T-helper 2 cell treated with Interferon-gamma antibody and Interleukin-4, amounts not matched to agents 5 μg/mL and 100 μg/mL, for 36 hours (primary cell): ENCODE data around the gene KRTAP4-8.
"Not testable (repeated sequence)": the region's sequence is repeated elsewhere in the genome, so short reads cannot be mapped to it uniquely, and the experiment has no call there.

Experiments
- DNase-seq: peaks from one replicate; pipeline ENCODE4 v3.0.0; 2021; ENCODE audit warnings: low spot score
- H3K27ac Mint-ChIP-seq: one replicate; pipeline ENCODE4 v1.8.0; 2021; ENCODE audit warnings: mild to moderate bottlenecking, mixed read lengths
- H3K27me3 Mint-ChIP-seq: one replicate; pipeline ENCODE4 v1.8.0; 2021; ENCODE audit warnings: low read depth, mixed read lengths
- H3K36me3 Mint-ChIP-seq: one replicate; pipeline ENCODE4 v1.8.0; 2021; ENCODE audit warnings: low read depth, mixed read lengths
- H3K4me1 Mint-ChIP-seq: one replicate; pipeline ENCODE4 v1.8.0; 2021; ENCODE audit warnings: low read depth, mixed read lengths
- H3K4me3 Mint-ChIP-seq: one replicate; pipeline ENCODE4 v1.8.0; 2022; ENCODE audit warnings: mild to moderate bottlenecking, moderate library complexity, mixed read lengths
- H3K9me3 Mint-ChIP-seq: one replicate; pipeline ENCODE4 v1.8.0; 2021; ENCODE audit warnings: mixed read lengths

KRTAP4-8 gene

GRCh38 chr17:41098481-41098880 lies 539 bp upstream of the KRTAP4-8 start:
- Mint-ChIP-seq H3K27me3 (peaks cover 5% of the 10 kb centered on the region), H3K27ac (no peak overlapping the region), H3K36me3 (no peaks in the 10 kb centered on the region), H3K4me1 (no peaks in the 10 kb centered on the region), H3K9me3 (no peaks in the 10 kb centered on the region), H3K4me3 (no peak overlapping the region)
- no peak for DNase-seq

GRCh38 chr17:41096055-41096454 lies 1.9 kb downstream of the KRTAP4-8 start:
- Mint-ChIP-seq H3K27ac (no peak overlapping the region), H3K27me3 (peaks cover 5% of the 10 kb centered on the region)

GRCh38 chr17:41088760-41089352 lies 9.1 kb downstream of the KRTAP4-8 start:
- not testable (repeated sequence) for H3K36me3 Mint-ChIP-seq, DNase-seq, H3K9me3 Mint-ChIP-seq, H3K27ac Mint-ChIP-seq, H3K4me1 Mint-ChIP-seq, H3K4me3 Mint-ChIP-seq, H3K27me3 Mint-ChIP-seq

More at GRCh38 chr17:41096055-41096454, 1.9 kb downstream of the KRTAP4-8 start:
- no peak overlapping the region for H3K4me3 Mint-ChIP-seq
- H3K36me3 Mint-ChIP-seq: no peaks in the 10 kb centered on the region
- H3K9me3 Mint-ChIP-seq: peaks cover 6% of the 10 kb centered on the region
- DNase-seq: no peak
- no peaks in the 10 kb centered on the region for H3K4me1 Mint-ChIP-seq

- H3K36me3 Mint-ChIP-seq, H3K27me3 Mint-ChIP-seq, H3K4me1 Mint-ChIP-seq, H3K27ac Mint-ChIP-seq, H3K4me3 Mint-ChIP-seq, DNase-seq, H3K9me3 Mint-ChIP-seq: not testable (repeated sequence)
Measured at GRCh38 chr17:41084100-41084856, 13.7 kb downstream of the KRTAP4-8 start, which contains the start of gene KRTAP4-7. Gene KRTAP4-7 (plus strand): TSS chr17:41084150. CDS start chr17:41084207, 57 bp downstream.

- not testable (repeated sequence) for H3K9me3 Mint-ChIP-seq, H3K27ac Mint-ChIP-seq, H3K36me3 Mint-ChIP-seq, H3K4me1 Mint-ChIP-seq, H3K27me3 Mint-ChIP-seq, DNase-seq, H3K4me3 Mint-ChIP-seq
Measured at GRCh38 chr17:41083427-41083826, 14.5 kb downstream of the KRTAP4-8 start.

GRCh38 chr17:41082626-41083025 lies 15.3 kb downstream of the KRTAP4-8 start:
- DNase-seq: no peak
- Mint-ChIP-seq H3K4me1 (no peaks in the 10 kb centered on the region), H3K9me3 (no peaks in the 10 kb centered on the region), H3K4me3 (no peak overlapping the region), H3K27ac (no peak overlapping the region), H3K27me3 (peaks cover 8% of the 10 kb centered on the region), H3K36me3 (no peaks in the 10 kb centered on the region)

- no peak for DNase-seq
- no peak overlapping the region for H3K27ac Mint-ChIP-seq
- H3K36me3 Mint-ChIP-seq: no peaks in the 10 kb centered on the region
- H3K27me3 Mint-ChIP-seq: peaks cover 11% of the 10 kb centered on the region
- H3K9me3 Mint-ChIP-seq: no peaks in the 10 kb centered on the region
- no peak overlapping the region for H3K4me3 Mint-ChIP-seq
- no peaks in the 10 kb centered on the region for H3K4me1 Mint-ChIP-seq
Measured at GRCh38 chr17:41076788-41077187, 21.2 kb downstream of the KRTAP4-8 start.

GRCh38 chr17:41073676-41074075 lies 24.3 kb downstream of the KRTAP4-8 start:
- H3K9me3 Mint-ChIP-seq: no peaks in the 10 kb centered on the region
- no peaks in the 10 kb centered on the region for H3K4me1 Mint-ChIP-seq
- DNase-seq: no peak
- no peaks in the 10 kb centered on the region for H3K36me3 Mint-ChIP-seq
- H3K4me3 Mint-ChIP-seq: no peak overlapping the region
- H3K27me3 Mint-ChIP-seq: peaks cover 11% of the 10 kb centered on the region
- no peak overlapping the region for H3K27ac Mint-ChIP-seq

GRCh38 chr17:41071606-41072360 lies 26.2 kb downstream of the KRTAP4-8 start:
- Mint-ChIP-seq H3K27me3 (peaks cover 9% of the 10 kb centered on the region), H3K4me3 (no peak overlapping the region), H3K9me3 (no peaks in the 10 kb centered on the region), H3K4me1 (no peaks in the 10 kb centered on the region), H3K36me3 (no peaks in the 10 kb centered on the region), H3K27ac (no peak overlapping the region)
- no peak for DNase-seq

GRCh38 chr17:41069031-41069430 lies 28.9 kb downstream of the KRTAP4-8 start:
- peaks cover 2% of the 10 kb centered on the region for H3K27me3 Mint-ChIP-seq
- no peaks in the 10 kb centered on the region for H3K9me3 Mint-ChIP-seq
- H3K27ac Mint-ChIP-seq: no peak overlapping the region
- no peaks in the 10 kb centered on the region for H3K36me3 Mint-ChIP-seq
- H3K4me3 Mint-ChIP-seq: no peak overlapping the region
- H3K4me1 Mint-ChIP-seq: no peaks in the 10 kb centered on the region
- no peak for DNase-seq

- Mint-ChIP-seq H3K27ac (no peak overlapping the region), H3K4me3 (no peak overlapping the region), H3K36me3 (no peaks in the 10 kb centered on the region), H3K9me3 (no peaks in the 10 kb centered on the region), H3K4me1 (no peaks in the 10 kb centered on the region), H3K27me3 (peaks cover 2% of the 10 kb centered on the region)
- DNase-seq: no peak
Measured at GRCh38 chr17:41067281-41067680, 30.7 kb downstream of the KRTAP4-8 start.

GRCh38 chr17:41065829-41066624 lies 31.9 kb downstream of the KRTAP4-8 start, which contains the start of gene KRTAP2-4:
Gene KRTAP2-4 (minus strand): TSS chr17:41065879. CDS start chr17:41065845, 34 bp downstream.
- no peak within 1 kb of the TSS for H3K27ac Mint-ChIP-seq
- H3K4me3 Mint-ChIP-seq: no peak within 1 kb of the TSS
- H3K36me3 Mint-ChIP-seq: no peaks in the 10 kb centered on the region
- no peaks in the 10 kb centered on the region for H3K9me3 Mint-ChIP-seq
- DNase-seq: no peak
- no peaks in the 10 kb centered on the region for H3K4me1 Mint-ChIP-seq
- H3K27me3 Mint-ChIP-seq: peaks cover 8% of the 10 kb centered on the region

- H3K4me1 Mint-ChIP-seq, H3K4me3 Mint-ChIP-seq, H3K27ac Mint-ChIP-seq, H3K9me3 Mint-ChIP-seq, H3K36me3 Mint-ChIP-seq, DNase-seq: not testable (repeated sequence)
- peaks cover 16% of the 10 kb centered on the region for H3K27me3 Mint-ChIP-seq
Measured at GRCh38 chr17:41065016-41065689, 32.8 kb downstream of the KRTAP4-8 start.
